ENCODE measurements around the gene LASP1NB.

Gene LASP1NB

DNA sequence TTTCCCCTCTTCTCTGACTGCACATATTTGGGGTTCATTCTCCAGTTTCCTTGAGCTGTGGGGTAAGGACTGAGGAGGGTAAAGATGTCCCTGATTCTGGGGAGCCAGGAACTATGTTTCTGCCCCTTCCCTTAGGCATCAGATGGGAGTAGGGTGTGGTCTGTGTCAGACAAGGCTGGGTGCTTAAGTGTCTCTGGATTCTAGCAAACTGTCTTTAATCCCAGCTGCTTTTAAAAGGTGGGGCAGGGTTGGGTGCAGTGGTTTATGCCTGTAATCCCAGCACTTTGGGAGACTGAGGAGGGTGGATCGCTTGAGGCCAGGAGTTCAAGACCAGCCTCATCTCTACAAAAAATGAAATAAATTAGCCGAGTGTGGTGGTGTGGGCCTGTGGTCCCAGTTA is 42.5 kb upstream of the LASP1NB start:
- H3K9ac ChIP-seq = no peak overlapping the region
- H3K36me3 ChIP-seq (ENCODE audit: control insufficient read depth, insufficient read depth, low read length) = no peaks in the 10 kb centered on the region
- no peak overlapping the region for H3K27ac ChIP-seq
- no peaks in the 10 kb centered on the region for H3K27me3 ChIP-seq (ENCODE audit: control insufficient read depth, insufficient read depth, low read length)
- H3K4me2 ChIP-seq (ENCODE audit: low read length) = no peak overlapping the region
- no peak overlapping the region for H2AFZ ChIP-seq
- H3K9me3 ChIP-seq (ENCODE audit: control insufficient read depth, low read length) = no peaks in the 10 kb centered on the region
- H3K4me3 ChIP-seq (ENCODE audit: low read depth, low read length) = no peak overlapping the region
- no peak for TF ChIP-seq CTCF (IDR thresholded peaks at IDR 0.05)
- H3K79me2 ChIP-seq = peaks cover 50% of the 10 kb centered on the region
- H3K4me1 ChIP-seq = peaks cover 25% of the 10 kb centered on the region

DNA sequence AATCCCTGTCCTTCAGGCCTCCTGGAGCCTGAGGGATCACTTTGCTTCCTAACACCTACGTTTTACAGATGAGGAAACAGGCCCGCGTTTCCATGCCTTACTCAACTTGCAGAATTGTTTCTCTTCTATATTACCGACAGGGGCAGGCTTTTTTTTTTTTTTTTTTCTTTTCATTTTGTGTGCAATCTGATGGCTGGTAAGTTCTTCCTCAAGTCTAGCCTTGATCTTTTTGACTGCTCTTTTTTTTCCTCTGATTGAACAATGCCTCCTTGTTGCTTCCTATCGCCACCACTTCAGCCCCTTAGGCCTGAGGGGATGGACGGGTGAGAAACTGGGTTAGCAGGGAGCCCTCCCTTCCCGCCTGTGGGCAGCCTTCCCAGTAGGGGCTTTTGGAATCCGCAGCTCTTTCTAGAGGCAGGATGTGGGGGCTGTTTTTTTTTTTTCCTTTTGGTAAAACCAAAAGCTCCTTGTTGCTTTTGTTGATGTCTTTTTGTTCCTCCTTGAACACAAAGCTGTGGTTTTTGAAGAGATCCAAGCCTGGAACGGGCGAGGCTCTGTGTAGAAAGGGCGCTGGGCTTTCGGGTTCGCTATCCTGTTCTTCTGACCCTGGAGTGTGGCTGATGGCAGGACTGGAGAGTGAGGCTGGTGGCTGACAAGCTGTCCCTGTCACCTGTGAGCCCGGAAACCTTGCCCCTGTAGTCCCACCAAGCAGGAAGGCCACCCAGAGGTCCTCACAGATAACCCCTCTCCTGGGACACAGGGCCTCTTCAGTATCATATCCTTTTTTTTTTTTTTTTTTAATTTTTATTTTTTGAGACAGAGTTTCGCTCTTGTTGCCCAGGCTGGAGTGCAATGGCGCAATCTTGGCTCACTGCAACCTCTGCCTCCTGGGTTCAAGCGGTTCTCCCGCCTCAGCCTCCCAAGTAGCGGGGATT is 41.6 kb upstream of the LASP1NB start:
- TF ChIP-seq CTCF (IDR thresholded peaks at IDR 0.05) = no peak
- Histone ChIP-seq H3K27ac (no peak overlapping the region), H3K4me1 (peaks cover 25% of the 10 kb centered on the region), H3K9me3 (ENCODE audit: control insufficient read depth, low read length) (no peaks in the 10 kb centered on the region), H3K4me2 (ENCODE audit: low read length) (no peak overlapping the region), H3K79me2 (peaks cover 50% of the 10 kb centered on the region), H3K27me3 (ENCODE audit: control insufficient read depth, insufficient read depth, low read length) (no peaks in the 10 kb centered on the region), H3K36me3 (ENCODE audit: control insufficient read depth, insufficient read depth, low read length) (no peaks in the 10 kb centered on the region), H3K9ac (no peak overlapping the region), H3K4me3 (ENCODE audit: low read depth, low read length) (no peak overlapping the region), H2AFZ (no peak overlapping the region)

DNA sequence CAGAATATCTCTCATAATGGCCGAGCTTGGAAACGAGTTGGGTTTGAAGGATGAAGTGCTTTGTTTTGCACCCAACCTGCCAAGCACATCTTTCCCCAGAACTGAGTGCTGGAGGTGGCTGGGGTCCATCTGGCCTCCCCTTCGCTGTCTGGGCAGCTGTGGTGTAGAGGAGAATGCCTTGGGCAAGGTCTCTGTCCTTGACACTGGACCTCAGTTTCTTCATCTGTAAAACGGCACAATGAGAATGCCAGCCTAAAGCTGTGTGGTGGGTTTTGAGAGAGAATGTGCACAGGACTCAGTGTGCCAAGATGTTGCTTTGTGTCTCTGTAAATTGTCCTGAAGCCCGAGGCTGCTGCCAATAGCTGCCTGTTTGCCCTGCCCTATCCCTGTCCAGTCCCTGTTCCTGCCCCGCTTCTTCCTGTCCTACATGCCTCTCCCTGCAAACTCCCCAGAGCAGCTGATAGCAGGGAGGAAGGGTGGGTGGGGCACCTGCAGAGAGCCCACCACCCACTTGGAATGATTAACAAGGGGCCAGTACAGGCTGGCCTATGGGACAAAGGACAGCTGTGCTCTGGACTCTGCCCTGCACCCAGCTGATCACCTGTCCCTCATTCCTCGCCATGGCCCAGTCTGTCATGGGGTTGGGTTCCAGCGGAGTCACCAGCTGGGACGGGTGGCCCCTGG is 40.2 kb upstream of the LASP1NB start:
- Histone ChIP-seq H3K27me3 (ENCODE audit: control insufficient read depth, insufficient read depth, low read length) (no peaks in the 10 kb centered on the region), H3K27ac (no peak overlapping the region), H3K4me2 (ENCODE audit: low read length) (no peak overlapping the region), H3K9me3 (ENCODE audit: control insufficient read depth, low read length) (no peaks in the 10 kb centered on the region), H3K4me3 (ENCODE audit: low read depth, low read length) (no peak overlapping the region), H3K79me2 (peaks cover 50% of the 10 kb centered on the region), H2AFZ (no peak overlapping the region), H3K9ac (no peak overlapping the region), H3K4me1 (peaks cover 19% of the 10 kb centered on the region), H3K36me3 (ENCODE audit: control insufficient read depth, insufficient read depth, low read length) (no peaks in the 10 kb centered on the region)
- no peak for TF ChIP-seq CTCF (IDR thresholded peaks at IDR 0.05)

DNA sequence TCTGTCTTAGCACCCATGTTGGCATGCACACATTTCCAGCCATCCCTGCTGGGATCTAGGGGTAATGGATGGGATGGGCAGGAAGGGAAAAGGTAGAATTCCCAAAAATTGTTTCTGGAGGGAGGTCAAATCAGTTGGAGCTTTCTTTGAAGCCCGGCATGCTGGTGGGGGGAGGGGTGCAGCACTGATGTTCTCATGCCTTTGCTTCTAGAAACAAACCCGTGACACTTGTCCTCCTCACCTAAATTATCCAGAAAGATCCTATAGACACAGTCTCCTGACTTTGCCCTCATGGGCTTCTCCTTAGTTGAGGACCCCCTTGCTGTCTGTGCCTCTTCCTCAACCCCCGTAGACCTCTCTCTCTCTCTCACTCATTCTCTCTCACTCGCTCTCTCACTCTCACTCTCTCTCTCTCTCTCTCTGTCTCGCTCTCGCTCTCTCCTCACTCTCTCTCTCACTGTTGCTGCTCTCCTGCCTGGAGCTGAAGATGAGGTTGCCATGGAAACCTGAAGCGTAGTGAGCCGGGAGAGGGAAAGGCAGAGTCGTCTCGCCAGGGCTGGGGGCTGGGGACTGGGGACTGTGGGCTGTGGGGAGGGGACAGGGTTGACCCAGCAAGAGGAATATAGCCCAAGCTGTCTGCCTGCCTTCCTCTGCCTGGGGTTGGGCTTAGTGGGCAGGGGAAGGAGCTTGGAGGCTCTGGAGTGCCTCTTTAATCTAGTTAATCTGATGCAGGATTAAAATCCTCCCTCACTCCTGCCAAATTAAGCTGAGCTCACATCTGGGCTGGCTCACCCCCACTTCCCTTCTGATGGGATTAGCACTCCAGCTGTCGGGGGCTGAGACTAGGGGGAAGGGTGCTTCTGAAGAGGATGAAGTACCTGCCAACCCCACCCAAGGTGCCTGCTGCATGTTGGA is 39.4 kb upstream of the LASP1NB start:
- Histone ChIP-seq H3K9me3 (ENCODE audit: control insufficient read depth, low read length) (no peaks in the 10 kb centered on the region), H2AFZ (no peak overlapping the region), H3K79me2 (peaks cover 46% of the 10 kb centered on the region), H3K27me3 (ENCODE audit: control insufficient read depth, insufficient read depth, low read length) (no peaks in the 10 kb centered on the region), H3K36me3 (ENCODE audit: control insufficient read depth, insufficient read depth, low read length) (no peaks in the 10 kb centered on the region), H3K9ac (no peak overlapping the region), H3K27ac (no peak overlapping the region), H3K4me1 (peaks cover 11% of the 10 kb centered on the region), H3K4me3 (ENCODE audit: low read depth, low read length) (no peak overlapping the region), H3K4me2 (ENCODE audit: low read length) (no peak overlapping the region)
- TF ChIP-seq CTCF (IDR thresholded peaks at IDR 0.05) = no peak
